ENCODE results near the gene CTSV. TPM values are rescaled to one million over a fixed set of nuclear protein-coding genes. Genes with fewer than 3 reads are reported as not detected.
"Not testable (repeated sequence)": the region's sequence is repeated elsewhere in the genome, so short reads cannot be mapped to it uniquely, and the experiment has no call there.

Gene CTSV
- total RNA-seq, 4 donors from 2014 or later, result 0.27 to 1.9 (median 1.2) TPM; not detected in 1

GRCh38 chr9:97064176-97064575 is 25.2 kb upstream of the CTSV start:
- H3K4me3 ChIP-seq, result no peak overlapping the region
- H3K36me3 ChIP-seq, result no peaks in the 10 kb centered on the region
- no peak for DNase-seq
- H3K4me1 ChIP-seq, result no peaks in the 10 kb centered on the region
- H3K9me3 ChIP-seq, result no peaks in the 10 kb centered on the region
- no peaks in the 10 kb centered on the region for H3K27me3 ChIP-seq
- TF ChIP-seq CTCF (IDR thresholded peaks at IDR 0.05) (no peak), POLR2A (IDR thresholded peaks at IDR 0.05) (no peak)
- H3K27ac ChIP-seq, result no peak overlapping the region

- Histone ChIP-seq H3K4me1 (no peaks in the 10 kb centered on the region), H3K27me3 (no peaks in the 10 kb centered on the region), H3K4me3 (no peak overlapping the region), H3K9me3 (no peaks in the 10 kb centered on the region), H3K27ac (no peak overlapping the region), H3K36me3 (no peaks in the 10 kb centered on the region)
- DNase-seq, result no peak
- TF ChIP-seq POLR2A (IDR thresholded peaks at IDR 0.05), result no peak
- TF ChIP-seq CTCF (IDR thresholded peaks at IDR 0.05), result no peak
Measured at GRCh38 chr9:97060796-97061195, 21.9 kb upstream of the CTSV start.

GRCh38 chr9:97059626-97060025 is 20.7 kb upstream of the CTSV start:
- Histone ChIP-seq H3K27me3 (no peaks in the 10 kb centered on the region), H3K9me3 (no peaks in the 10 kb centered on the region), H3K36me3 (no peaks in the 10 kb centered on the region), H3K4me1 (no peaks in the 10 kb centered on the region), H3K27ac (no peak overlapping the region), H3K4me3 (no peak overlapping the region)
- DNase-seq, result no peak
- TF ChIP-seq POLR2A (IDR thresholded peaks at IDR 0.05) (no peak), CTCF (IDR thresholded peaks at IDR 0.05) (no peak)

GRCh38 chr9:97057651-97058050 is 18.7 kb upstream of the CTSV start:
- Histone ChIP-seq H3K27me3 (no peaks in the 10 kb centered on the region), H3K36me3 (no peaks in the 10 kb centered on the region), H3K4me1 (no peaks in the 10 kb centered on the region), H3K9me3 (no peaks in the 10 kb centered on the region), H3K4me3 (no peak overlapping the region), H3K27ac (no peak overlapping the region)
- DNase-seq, result no peak
- TF ChIP-seq CTCF (IDR thresholded peaks at IDR 0.05) (no peak), POLR2A (IDR thresholded peaks at IDR 0.05) (no peak)

- not testable (repeated sequence) for DNase-seq, H3K4me1 ChIP-seq, H3K36me3 ChIP-seq, H3K4me3 ChIP-seq, H3K27ac ChIP-seq, H3K27me3 ChIP-seq, H3K9me3 ChIP-seq
Measured at GRCh38 chr9:97055891-97056290, 16.9 kb upstream of the CTSV start.

- DNase-seq, result no peak
- TF ChIP-seq CTCF (IDR thresholded peaks at IDR 0.05), result no peak
- TF ChIP-seq POLR2A (IDR thresholded peaks at IDR 0.05), result no peak
- H3K27ac ChIP-seq, result no peak overlapping the region
- H3K36me3 ChIP-seq, result no peaks in the 10 kb centered on the region
- H3K4me3 ChIP-seq, result no peak overlapping the region
- no peaks in the 10 kb centered on the region for H3K4me1 ChIP-seq
- H3K9me3 ChIP-seq, result no peaks in the 10 kb centered on the region
- no peaks in the 10 kb centered on the region for H3K27me3 ChIP-seq
Measured at GRCh38 chr9:97053717-97054116, 14.8 kb upstream of the CTSV start.
